ENCODE measurements around the gene SLC6A6.

- TF ChIP-seq POLR2A (IDR thresholded peaks at IDR 0.05; ENCODE audit: low read depth, low read length) = no peak
- TF ChIP-seq POLR2AphosphoS5 (IDR thresholded peaks at IDR 0.05; ENCODE audit: low read length) = no peak
- no peak for TF ChIP-seq RAD21 (IDR thresholded peaks at IDR 0.05; ENCODE audit: insufficient read depth, low read depth, low read length)
- no peak for TF ChIP-seq IRF5 (IDR thresholded peaks at IDR 0.05; ENCODE audit: borderline replicate concordance)
- TF ChIP-seq CEBPB (IDR thresholded peaks at IDR 0.05; ENCODE audit: borderline replicate concordance in 1 of 2, low read depth in 2 of 2, low read length in 2 of 2) = no peak
Observed at GRCh38 chr3:14353502-14353901, 48.9 kb upstream of the SLC6A6 start.

All from GM12878 (cell line).